T-helper 2 cell treated with Interferon-gamma antibody and Interleukin-4, amounts not matched to agents 5 μg/mL and 100 μg/mL, for 36 hours (primary cell): ENCODE results near the gene FAM156B.
"Not testable (repeated sequence)": the region's sequence is repeated elsewhere in the genome, so short reads cannot be mapped to it uniquely, and the experiment has no call there.

Experiments
- DNase-seq: peaks from one replicate; pipeline ENCODE4 v3.0.0; 2021; ENCODE audit warnings: low spot score
- H3K27ac Mint-ChIP-seq: one replicate; pipeline ENCODE4 v1.8.0; 2021; ENCODE audit warnings: mild to moderate bottlenecking, mixed read lengths
- H3K27me3 Mint-ChIP-seq: one replicate; pipeline ENCODE4 v1.8.0; 2021; ENCODE audit warnings: low read depth, mixed read lengths
- H3K36me3 Mint-ChIP-seq: one replicate; pipeline ENCODE4 v1.8.0; 2021; ENCODE audit warnings: low read depth, mixed read lengths
- H3K4me1 Mint-ChIP-seq: one replicate; pipeline ENCODE4 v1.8.0; 2021; ENCODE audit warnings: low read depth, mixed read lengths
- H3K4me3 Mint-ChIP-seq: one replicate; pipeline ENCODE4 v1.8.0; 2022; ENCODE audit warnings: mild to moderate bottlenecking, moderate library complexity, mixed read lengths
- H3K9me3 Mint-ChIP-seq: one replicate; pipeline ENCODE4 v1.8.0; 2021; ENCODE audit warnings: mixed read lengths

The FAM156B gene, protein sequence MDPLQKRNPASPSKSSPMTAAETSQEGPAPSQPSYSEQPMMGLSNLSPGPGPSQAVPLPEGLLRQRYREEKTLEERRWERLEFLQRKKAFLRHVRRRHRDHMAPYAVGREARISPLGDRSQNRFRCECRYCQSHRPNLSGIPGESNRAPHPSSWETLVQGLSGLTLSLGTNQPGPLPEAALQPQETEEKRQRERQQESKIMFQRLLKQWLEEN

DNA sequence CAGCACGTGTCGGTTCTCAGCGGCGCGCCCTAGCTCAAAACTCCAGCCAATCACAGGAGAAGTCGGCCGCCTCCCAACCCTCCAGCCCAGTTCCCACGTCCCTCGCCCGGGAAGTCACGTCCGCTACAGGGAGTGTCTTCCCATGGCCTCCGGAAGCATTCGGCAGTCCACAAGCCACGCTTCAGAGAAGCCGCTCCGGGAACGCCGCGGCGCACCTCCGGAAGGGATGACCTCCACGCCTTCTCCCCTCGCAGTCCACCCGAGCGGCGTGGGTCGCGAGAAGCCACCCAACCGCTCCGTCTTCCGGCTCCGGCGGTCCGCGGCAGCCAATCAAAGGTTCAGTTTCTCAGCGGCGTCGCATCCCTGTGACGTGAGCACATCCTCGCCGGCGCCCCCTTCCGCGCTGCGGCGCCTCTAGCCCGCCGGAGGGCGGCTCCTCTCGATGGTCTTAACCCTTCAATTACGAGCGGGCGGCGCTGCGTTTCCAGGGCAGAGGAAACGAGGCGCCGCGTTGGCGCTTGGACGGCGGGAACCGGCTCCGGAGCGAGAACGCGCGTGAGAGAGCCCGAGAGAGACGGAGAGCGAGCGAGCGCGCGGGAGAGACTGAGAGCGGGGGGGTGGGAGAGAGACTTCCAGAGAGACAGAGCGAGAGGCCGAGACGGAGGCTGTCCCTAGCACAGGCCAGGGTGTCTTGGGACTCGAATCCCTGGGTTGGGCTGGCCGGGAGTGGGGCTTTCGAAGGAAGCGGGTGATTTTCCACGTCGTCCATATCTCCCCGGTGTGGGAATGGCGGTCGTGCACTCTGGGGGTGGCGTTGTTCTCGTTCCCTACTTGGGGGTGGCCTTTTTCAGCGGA lies at the start of gene FAM156B:
FAM156B (plus strand) TSS at position 476 of the 855 bp plus-strand sequence. CDS start 9,896 bp downstream, outside the sequence.
- not testable (repeated sequence) for H3K27me3 Mint-ChIP-seq, H3K27ac Mint-ChIP-seq, DNase-seq, H3K4me3 Mint-ChIP-seq, H3K9me3 Mint-ChIP-seq, H3K36me3 Mint-ChIP-seq, H3K4me1 Mint-ChIP-seq

DNA sequence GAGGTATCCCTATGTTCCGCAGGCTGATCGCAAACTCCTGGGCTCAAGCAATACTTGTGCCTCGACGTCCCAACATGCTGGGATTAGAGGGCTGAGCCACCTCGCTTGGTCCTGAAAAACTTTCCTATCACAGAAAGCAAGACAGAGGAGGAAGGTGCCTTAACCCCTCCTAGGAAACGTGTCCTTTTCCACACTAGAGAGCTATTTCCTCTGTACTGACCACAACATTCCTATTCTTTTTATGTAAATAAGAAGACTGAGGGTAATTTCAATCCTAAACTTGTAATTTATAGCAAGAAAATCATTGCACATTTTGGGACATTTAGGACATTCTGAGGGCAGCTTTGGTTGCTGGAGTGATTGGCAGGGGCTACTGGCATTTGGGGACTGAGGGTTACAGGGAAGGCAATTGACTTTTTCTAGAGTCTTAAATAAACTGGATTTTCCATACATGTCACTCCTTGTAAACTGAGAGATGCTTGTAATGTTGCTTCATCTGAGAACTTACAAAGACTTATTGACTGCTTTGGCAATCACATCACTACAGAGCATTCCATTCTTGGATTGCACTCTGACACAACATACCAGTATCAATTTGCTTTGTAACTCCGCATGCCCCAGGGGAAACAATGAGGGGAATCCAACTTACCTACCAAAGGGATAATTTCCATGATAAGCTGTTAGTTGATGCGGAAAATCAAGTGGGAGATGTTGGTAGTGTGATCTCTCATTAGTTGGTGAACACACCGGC lies 44.8 kb upstream of the FAM156B start:
- H3K36me3 Mint-ChIP-seq = no peaks in the 10 kb centered on the region
- no peak overlapping the region for H3K27ac Mint-ChIP-seq
- no peak for DNase-seq
- no peaks in the 10 kb centered on the region for H3K9me3 Mint-ChIP-seq
- no peaks in the 10 kb centered on the region for H3K4me1 Mint-ChIP-seq
- no peak overlapping the region for H3K4me3 Mint-ChIP-seq
- no peaks in the 10 kb centered on the region for H3K27me3 Mint-ChIP-seq

DNA sequence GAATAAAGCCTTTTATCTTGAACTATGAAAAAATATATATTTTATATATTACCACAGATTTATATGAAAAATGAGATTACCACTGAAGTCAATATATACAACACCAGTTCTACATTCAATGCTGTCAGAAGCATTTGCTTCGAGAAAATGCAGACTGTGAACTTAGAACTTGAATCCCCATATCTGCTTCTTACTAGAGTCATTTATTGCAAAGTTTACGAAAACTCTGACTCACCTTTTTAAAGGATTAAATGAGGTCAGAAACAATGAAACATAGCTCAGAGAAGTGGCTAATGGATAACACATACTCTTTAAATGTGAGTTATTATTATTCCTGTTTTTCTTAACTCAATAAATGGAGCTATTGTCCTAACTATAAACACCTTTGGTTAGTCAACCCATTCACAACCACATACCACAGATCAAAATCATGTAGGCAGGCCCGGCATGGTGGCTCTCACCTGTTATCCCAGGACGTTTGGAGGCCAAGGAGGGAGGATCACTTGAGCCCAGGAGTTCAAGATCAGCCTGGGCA lies 40.1 kb upstream of the FAM156B start:
- H3K27ac Mint-ChIP-seq, H3K4me1 Mint-ChIP-seq, H3K36me3 Mint-ChIP-seq, DNase-seq, H3K27me3 Mint-ChIP-seq, H3K9me3 Mint-ChIP-seq, H3K4me3 Mint-ChIP-seq: not testable (repeated sequence)

DNA sequence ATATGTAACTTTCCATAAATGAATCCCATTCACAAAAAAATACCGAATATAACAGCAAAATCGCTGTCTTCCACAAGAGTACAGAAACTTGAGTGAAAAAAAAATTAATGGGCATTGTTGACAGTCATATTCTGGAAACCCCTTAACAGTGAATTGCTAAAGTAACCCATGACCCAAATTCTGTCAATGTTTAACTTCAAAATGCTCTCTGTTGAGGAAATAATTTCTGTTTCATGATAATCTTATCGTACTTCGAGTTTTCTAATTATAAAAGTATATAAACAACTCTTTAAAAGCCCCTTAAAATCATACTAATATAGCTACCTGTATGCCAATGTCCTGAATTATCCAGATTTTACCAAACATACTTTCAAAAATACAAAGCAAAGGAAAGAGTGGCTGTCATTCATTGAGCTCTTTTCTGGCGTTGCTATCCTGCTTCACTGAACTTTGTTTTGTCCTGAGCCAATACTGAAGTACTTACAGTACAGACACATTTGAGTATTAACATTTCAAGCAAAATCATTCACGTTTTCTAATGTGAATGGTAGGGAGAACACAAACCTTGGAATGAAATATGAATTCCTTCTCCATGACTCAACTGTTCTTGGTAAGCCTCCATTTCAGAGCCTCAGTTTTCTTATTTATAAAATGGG lies 31.7 kb upstream of the FAM156B start:
- Mint-ChIP-seq H3K27ac (no peak overlapping the region), H3K9me3 (no peaks in the 10 kb centered on the region), H3K4me3 (no peak overlapping the region), H3K36me3 (no peaks in the 10 kb centered on the region), H3K4me1 (no peaks in the 10 kb centered on the region), H3K27me3 (peaks cover 3% of the 10 kb centered on the region)
- no peak for DNase-seq

DNA sequence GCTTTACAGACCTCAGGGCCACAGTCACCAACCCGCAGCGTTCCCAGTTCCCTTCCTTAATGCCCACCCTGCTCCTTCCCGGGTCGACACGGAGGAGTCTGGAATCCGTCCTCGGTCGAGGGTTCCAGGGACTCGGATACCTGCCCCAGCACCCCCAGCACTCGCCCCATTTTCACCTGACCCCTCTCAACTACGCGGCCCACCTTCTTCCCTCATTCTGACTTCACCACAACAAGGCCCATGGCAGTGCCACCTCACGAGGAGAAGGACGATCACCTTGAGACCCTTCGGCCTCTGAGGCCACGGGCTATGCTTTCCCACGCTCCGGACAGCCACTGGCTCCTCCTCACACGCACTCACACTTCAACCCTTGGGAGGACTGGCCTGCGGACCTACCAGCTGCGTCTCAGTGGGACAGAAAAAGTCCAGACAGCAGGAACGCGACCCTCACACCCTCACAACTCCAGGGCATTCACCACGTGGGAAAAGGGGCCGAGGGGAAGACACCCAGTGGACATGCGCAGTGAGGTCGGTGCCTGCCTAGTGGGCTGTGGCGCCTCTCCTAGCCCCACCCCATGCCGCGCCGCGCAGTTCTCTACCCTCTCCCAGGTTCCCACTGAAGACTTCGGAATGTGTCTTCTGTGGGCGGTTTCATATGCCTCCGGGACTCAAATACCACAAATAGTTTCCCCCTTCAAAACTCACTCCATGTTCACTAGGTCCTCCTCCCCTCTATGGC lies 29.4 kb upstream of the FAM156B start, which contains the start of gene XAGE3:
XAGE3 (minus strand) TSS at position 474 of the 739 bp plus-strand sequence. CDS start 950 bp downstream, outside the sequence.
- Mint-ChIP-seq H3K27ac (no peak within 1 kb of the TSS), H3K9me3 (no peaks in the 10 kb centered on the region), H3K4me3 (no peak within 1 kb of the TSS), H3K27me3 (peaks cover 4% of the 10 kb centered on the region), H3K4me1 (no peaks in the 10 kb centered on the region), H3K36me3 (no peaks in the 10 kb centered on the region)
- DNase-seq = no peak

DNA sequence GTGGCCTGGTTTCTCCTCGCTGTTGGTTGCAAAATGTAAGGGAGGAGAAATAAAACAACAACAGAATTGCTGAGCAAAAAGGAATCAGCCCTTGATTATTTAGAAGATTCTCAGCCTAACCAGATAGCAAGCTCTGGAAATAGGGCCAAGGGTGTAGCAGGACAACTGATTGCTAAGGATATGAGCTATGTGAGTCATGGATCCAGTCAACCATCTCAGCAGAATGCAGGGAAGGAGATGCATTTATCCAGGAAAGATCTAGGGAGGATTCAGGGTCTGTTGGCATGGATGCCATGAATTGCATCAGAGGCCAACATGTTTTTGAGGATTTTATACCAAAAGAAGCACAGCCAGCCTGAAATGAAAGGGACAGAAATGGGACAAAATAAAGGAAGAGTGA lies 27.1 kb upstream of the FAM156B start:
- no peaks in the 10 kb centered on the region for H3K9me3 Mint-ChIP-seq
- no peaks in the 10 kb centered on the region for H3K36me3 Mint-ChIP-seq
- no peaks in the 10 kb centered on the region for H3K4me1 Mint-ChIP-seq
- DNase-seq = no peak
- no peak overlapping the region for H3K4me3 Mint-ChIP-seq
- peaks cover 4% of the 10 kb centered on the region for H3K27me3 Mint-ChIP-seq
- no peak overlapping the region for H3K27ac Mint-ChIP-seq

DNA sequence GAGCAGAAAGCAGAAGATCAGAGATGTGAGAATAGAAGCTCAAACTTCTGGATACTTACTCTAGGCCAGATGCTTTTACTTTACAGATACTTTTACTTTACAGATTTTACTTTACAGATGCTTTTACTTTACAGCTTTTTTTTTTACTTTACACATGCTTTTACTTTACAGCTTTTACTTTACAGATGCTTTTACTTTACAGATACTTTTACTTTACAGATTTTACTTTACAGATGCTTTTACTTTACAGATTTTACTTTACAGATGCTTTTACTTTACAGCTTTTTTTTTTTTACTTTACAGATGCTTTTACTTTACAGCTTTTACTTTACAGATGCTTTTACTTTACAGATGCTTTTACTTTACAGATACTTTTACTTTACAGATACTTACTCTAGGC lies 23.3 kb upstream of the FAM156B start:
- H3K27me3 Mint-ChIP-seq, H3K4me3 Mint-ChIP-seq, DNase-seq, H3K27ac Mint-ChIP-seq, H3K9me3 Mint-ChIP-seq, H3K36me3 Mint-ChIP-seq, H3K4me1 Mint-ChIP-seq: not testable (repeated sequence)

DNA sequence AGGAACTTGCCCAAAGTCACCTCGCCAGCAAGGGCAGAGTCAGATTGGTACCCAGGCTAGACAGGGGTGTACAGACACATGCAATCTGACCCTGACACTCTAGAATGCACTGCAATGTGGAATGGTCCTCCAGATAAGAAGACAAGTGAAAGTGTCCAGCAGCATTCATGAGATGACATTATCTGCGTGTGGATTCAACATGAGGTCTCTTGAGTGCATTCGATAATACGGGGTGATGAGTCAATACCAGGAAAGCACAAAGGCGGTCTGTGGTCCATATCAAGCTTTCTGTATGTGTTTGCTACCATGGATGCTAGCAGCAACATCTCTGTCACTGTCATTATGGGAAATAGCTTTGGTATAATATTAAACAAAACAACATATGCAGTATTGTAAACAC lies 22.5 kb upstream of the FAM156B start:
- no peak for DNase-seq
- Mint-ChIP-seq H3K4me3 (no peak overlapping the region), H3K27me3 (peaks cover 4% of the 10 kb centered on the region), H3K9me3 (no peaks in the 10 kb centered on the region), H3K4me1 (no peaks in the 10 kb centered on the region), H3K27ac (no peak overlapping the region), H3K36me3 (no peaks in the 10 kb centered on the region)

DNA sequence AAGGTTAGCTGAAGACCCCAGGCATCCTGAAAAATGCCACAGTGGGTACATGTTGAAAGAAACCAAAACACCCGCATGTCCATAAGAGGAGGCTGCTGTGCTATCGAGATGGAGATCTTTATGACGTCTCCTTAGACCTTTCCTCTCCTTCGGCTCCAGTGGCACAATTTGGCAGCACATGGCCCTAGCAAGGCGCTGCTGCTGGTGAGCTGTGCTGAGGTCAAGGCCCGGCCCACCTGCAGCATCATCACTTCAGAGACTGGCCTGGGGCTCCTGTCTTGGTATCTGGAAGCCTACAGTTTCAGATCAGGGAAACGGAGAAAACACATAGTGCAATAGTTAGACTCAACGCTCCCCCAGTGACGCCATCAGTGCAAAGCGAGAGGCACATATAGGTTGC lies 21.7 kb upstream of the FAM156B start:
- not testable (repeated sequence) for DNase-seq, H3K4me1 Mint-ChIP-seq

DNA sequence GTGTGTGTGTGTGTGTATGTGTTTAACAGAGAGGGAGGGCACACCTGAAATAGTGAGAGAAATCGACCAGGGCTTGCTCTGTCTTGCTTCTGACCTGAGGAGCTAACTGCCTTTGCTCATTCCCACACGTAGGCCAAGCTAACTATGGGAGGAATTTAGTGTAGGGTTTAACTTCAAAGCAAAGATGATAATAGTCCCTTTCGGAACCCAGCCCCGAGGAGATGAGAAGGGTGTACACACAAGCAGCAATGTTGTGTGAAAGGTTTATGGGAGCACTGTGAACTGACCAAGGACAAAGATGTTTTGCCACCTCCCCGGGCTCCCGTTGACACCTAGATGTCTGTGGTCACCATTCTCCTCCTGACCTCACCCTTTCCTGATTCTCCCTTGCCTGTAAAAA lies 20.7 kb upstream of the FAM156B start:
- not testable (repeated sequence) for H3K4me1 Mint-ChIP-seq, H3K27ac Mint-ChIP-seq, H3K4me3 Mint-ChIP-seq, H3K9me3 Mint-ChIP-seq, H3K27me3 Mint-ChIP-seq, H3K36me3 Mint-ChIP-seq, DNase-seq

More for the DNA sequence above, 21.7 kb upstream of the FAM156B start:
- H3K27ac Mint-ChIP-seq, H3K9me3 Mint-ChIP-seq, H3K27me3 Mint-ChIP-seq, H3K36me3 Mint-ChIP-seq, H3K4me3 Mint-ChIP-seq: not testable (repeated sequence)

DNA sequence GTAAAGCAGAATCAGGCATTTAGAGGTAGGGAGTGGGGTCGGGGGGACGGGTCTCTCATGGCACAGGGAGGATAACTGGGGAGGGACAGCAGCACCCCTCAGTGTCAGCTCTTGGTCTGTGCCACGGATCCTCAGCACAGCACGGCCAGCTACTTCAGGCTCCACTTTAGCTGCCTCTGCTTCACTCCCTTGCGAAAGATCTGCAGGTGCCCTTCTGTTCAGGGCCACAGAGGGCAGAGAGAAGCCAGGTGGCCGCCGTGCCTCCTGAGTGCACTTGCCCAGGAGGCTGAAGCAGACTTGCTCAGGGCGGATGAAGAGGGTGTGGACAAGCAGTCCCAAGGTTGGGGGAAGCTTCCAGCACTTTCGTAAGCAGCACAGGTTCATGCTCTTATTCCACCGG lies 9.7 kb upstream of the FAM156B start:
- H3K27ac Mint-ChIP-seq, H3K27me3 Mint-ChIP-seq, H3K4me3 Mint-ChIP-seq, H3K36me3 Mint-ChIP-seq, H3K4me1 Mint-ChIP-seq, DNase-seq, H3K9me3 Mint-ChIP-seq: not testable (repeated sequence)

DNA sequence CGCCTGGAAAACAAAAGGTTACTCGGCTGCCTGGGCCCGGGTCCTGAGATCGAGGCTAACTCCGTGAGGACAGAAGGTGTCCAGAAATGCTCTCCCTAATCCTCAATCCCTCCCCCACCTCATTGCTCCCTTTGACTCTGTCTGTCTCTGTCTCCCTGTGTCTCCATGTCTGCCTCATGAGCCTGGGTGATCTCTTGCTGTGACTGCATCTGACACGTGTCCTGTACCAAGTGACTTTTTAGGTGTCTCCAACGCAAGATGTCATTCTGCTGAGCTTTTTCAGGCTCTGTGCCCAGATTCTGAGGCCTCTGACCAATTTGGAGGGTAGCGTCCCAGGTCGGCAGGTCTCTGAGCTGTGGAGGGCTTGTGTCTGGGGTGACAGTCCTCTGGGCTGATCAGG lies 9.0 kb upstream of the FAM156B start:
- H3K4me1 Mint-ChIP-seq, H3K36me3 Mint-ChIP-seq, DNase-seq, H3K9me3 Mint-ChIP-seq, H3K27me3 Mint-ChIP-seq, H3K4me3 Mint-ChIP-seq, H3K27ac Mint-ChIP-seq: not testable (repeated sequence)

DNA sequence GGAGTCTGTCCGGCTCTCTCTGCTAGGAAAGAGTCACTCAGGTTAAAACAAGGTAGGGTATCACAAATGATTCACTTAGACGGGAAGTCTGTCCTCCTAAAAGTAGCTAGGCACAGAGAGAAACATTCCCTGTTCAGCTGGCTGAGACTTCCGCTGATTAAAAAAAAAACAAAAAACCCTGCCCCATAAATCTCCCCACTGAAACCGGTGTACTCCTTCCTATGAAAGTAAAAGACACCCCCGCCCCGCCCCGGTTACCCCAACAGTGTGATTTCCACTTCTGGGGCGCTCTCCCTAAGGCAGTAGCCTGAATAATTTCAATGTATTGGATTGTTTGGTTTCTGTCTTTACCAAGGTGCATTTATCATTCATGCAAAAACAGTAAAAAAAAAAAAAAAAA lies 692 bp upstream of the FAM156B start:
- H3K4me1 Mint-ChIP-seq, H3K27ac Mint-ChIP-seq, H3K9me3 Mint-ChIP-seq, H3K36me3 Mint-ChIP-seq, H3K27me3 Mint-ChIP-seq, H3K4me3 Mint-ChIP-seq, DNase-seq: not testable (repeated sequence)
